Limb (tissue), 2 donors: Measurements from ENCODE around the gene CHN2.
A peak's percentile ranks its signal among the peaks of the same experiment; 100 is the strongest.

Experiments used
- DNase-seq, 2 donors: peaks; one replicate each; pipeline ENCODE4 v3.0.0-alpha.2; 2016; ENCODE audit errors: extremely low spot score in 2 of 2

The CHN2 gene

GRCh38 chr7:29360633-29361625, 166.4 kb downstream of the CHN2 start:
- peak in 1 of 2 donors; percentile 35 for DNase-seq

- no peak for DNase-seq
Observed at GRCh38 chr7:29362380-29362779, 167.8 kb downstream of the CHN2 start.

- no peak for DNase-seq
Observed at GRCh38 chr7:29363636-29364425, 169.3 kb downstream of the CHN2 start.

- DNase-seq = no peak
Observed at GRCh38 chr7:29364661-29365060, 170.1 kb downstream of the CHN2 start.

GRCh38 chr7:29365423-29365822, 170.8 kb downstream of the CHN2 start:
- DNase-seq = no peak

- DNase-seq = no peak
Observed at GRCh38 chr7:29367784-29368183, 173.2 kb downstream of the CHN2 start.

- no peak for DNase-seq
Observed at GRCh38 chr7:29369909-29370488, 175.4 kb downstream of the CHN2 start.

GRCh38 chr7:29370531-29371314, 176.1 kb downstream of the CHN2 start:
- no peak for DNase-seq

- no peak for DNase-seq
Observed at GRCh38 chr7:29371472-29371871, 176.9 kb downstream of the CHN2 start.

GRCh38 chr7:29372351-29373090, 177.9 kb downstream of the CHN2 start:
- no peak for DNase-seq

- no peak for DNase-seq
Observed at GRCh38 chr7:29375641-29376562, 181.3 kb downstream of the CHN2 start.

GRCh38 chr7:29377718-29378117, 183.1 kb downstream of the CHN2 start:
- no peak for DNase-seq

GRCh38 chr7:29379551-29379950, 185.0 kb downstream of the CHN2 start:
- DNase-seq = no peak

- DNase-seq = no peak
Observed at GRCh38 chr7:29381206-29382094, 186.9 kb downstream of the CHN2 start.

- no peak for DNase-seq
Observed at GRCh38 chr7:29384277-29384676, 189.7 kb downstream of the CHN2 start.

- no peak for DNase-seq
Observed at GRCh38 chr7:29385214-29385814, 190.7 kb downstream of the CHN2 start.

- DNase-seq = no peak
Observed at GRCh38 chr7:29386196-29386765, 191.7 kb downstream of the CHN2 start.

GRCh38 chr7:29391262-29391661, 196.7 kb downstream of the CHN2 start:
- DNase-seq = no peak
